ENCODE results near the gene DGLUCY.

Gene DGLUCY

GRCh38 chr14:91125801-91126200 lies 11.9 kb downstream of the DGLUCY start:
- H3K27ac ChIP-seq, result no peak overlapping the region
- H3K4me3 ChIP-seq, result no peak overlapping the region
- DNase-seq (ENCODE audit: low spot score), result no peak
- TF ChIP-seq, protein P1, sequence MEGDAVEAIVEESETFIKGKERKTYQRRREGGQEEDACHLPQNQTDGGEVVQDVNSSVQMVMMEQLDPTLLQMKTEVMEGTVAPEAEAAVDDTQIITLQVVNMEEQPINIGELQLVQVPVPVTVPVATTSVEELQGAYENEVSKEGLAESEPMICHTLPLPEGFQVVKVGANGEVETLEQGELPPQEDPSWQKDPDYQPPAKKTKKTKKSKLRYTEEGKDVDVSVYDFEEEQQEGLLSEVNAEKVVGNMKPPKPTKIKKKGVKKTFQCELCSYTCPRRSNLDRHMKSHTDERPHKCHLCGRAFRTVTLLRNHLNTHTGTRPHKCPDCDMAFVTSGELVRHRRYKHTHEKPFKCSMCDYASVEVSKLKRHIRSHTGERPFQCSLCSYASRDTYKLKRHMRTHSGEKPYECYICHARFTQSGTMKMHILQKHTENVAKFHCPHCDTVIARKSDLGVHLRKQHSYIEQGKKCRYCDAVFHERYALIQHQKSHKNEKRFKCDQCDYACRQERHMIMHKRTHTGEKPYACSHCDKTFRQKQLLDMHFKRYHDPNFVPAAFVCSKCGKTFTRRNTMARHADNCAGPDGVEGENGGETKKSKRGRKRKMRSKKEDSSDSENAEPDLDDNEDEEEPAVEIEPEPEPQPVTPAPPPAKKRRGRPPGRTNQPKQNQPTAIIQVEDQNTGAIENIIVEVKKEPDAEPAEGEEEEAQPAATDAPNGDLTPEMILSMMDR (IDR thresholded peaks at IDR 0.05), result no peak

DNA sequence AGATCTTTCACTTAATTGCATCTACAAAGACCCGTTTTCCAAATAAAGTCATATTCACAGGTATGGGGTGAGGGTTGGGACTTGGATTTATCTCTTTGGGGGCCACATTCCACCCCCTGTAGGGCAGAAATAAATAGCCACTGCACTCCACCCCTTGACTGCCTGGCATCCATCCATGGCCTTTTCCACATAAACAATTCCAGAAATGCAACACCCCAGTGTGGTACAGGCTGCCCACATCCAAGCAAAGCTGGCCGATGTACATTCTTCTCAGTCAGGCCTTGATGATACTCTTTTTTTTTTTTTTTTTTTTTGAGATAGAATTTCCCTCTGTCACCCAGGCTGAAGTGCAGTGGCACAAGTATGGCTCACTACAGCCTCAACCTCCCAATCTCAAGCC lies 12.9 kb downstream of the DGLUCY start:
- no peak overlapping the region for H3K27ac ChIP-seq
- TF ChIP-seq, protein P1 (IDR thresholded peaks at IDR 0.05), result no peak
- no peak overlapping the region for H3K4me3 ChIP-seq
- DNase-seq (ENCODE audit: low spot score), result no peak

- no peak for DNase-seq (ENCODE audit: low spot score)
- TF ChIP-seq, protein P1 (IDR thresholded peaks at IDR 0.05), result no peak
- Histone ChIP-seq H3K27ac (no peak overlapping the region), H3K4me3 (no peak overlapping the region)
These were observed 13.5 kb downstream of the DGLUCY start for GRCh38 chr14:91127401-91127801.

- Histone ChIP-seq H3K4me3 (no peak overlapping the region), H3K27ac (no peak overlapping the region)
- TF ChIP-seq, protein P1 (IDR thresholded peaks at IDR 0.05), result no peak
- DNase-seq (ENCODE audit: low spot score), result no peak
These were observed 14.1 kb downstream of the DGLUCY start for GRCh38 chr14:91127924-91128323.

DNA sequence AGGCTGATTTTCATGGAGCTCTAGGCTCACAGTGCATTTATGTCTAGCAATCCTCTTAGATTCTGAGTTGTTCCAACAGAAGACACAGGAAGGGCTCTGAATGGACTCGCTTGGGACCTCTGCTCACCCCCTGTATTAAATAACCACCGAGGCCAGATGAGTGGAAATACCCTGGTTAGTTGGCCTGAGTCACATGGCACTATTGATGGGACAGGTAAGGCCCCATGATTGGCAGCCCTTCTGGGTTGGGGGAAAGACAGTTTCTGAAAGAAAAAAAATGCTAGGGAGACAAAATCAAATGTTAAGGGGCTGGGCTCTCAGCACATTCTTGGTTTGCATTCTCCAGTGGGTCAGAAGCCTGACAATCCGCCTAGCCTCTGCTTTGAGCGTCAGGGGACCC lies 14.8 kb downstream of the DGLUCY start:
- DNase-seq (ENCODE audit: low spot score), result no peak
- TF ChIP-seq, protein P1 (IDR thresholded peaks at IDR 0.05), result no peak
- Histone ChIP-seq H3K27ac (no peak overlapping the region), H3K4me3 (no peak overlapping the region)

DNA sequence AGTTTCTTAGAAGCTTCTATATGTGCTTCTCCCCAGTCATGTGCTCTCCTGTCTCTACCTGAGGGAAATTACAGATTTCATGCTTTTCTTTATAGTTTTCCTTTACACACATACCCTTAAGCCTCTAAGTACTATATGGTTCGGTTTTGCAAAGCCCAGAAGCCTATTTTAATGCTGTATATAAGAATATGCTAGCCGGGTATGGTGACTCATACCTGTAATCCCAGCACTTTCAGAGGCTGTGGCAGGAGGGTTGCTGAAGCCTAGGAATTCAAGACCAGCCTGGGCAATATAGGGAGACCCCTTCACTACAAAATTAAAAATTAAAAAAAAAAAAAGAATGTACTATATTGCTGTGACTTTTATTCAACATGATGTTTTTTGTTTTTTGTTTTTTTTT lies 15.4 kb downstream of the DGLUCY start:
- H3K27ac ChIP-seq, result no peak overlapping the region
- no peak for DNase-seq (ENCODE audit: low spot score)
- TF ChIP-seq, protein P1 (IDR thresholded peaks at IDR 0.05), result no peak
- H3K4me3 ChIP-seq, result no peak overlapping the region

GRCh38 chr14:91135039-91135438 lies 21.2 kb downstream of the DGLUCY start:
- TF ChIP-seq, protein P1 (IDR thresholded peaks at IDR 0.05), result no peak
- Histone ChIP-seq H3K27ac (no peak overlapping the region), H3K4me3 (no peak overlapping the region)
- DNase-seq (ENCODE audit: low spot score), result no peak

All from coronary artery (tissue), 2 donors.